GM21786 (cell line): Measurements from ENCODE around the gene FOXO1.
A peak's percentile ranks its signal among the peaks of the same experiment; 100 is the strongest.

ENCODE experiments used
- ATAC-seq: cut with Tn5 transposase; IDR thresholded peaks from one replicate; pipeline ENCODE4 v1.9.1; 2021; ENCODE audit not compliant: unreplicated experiment

Gene FOXO1

DNA sequence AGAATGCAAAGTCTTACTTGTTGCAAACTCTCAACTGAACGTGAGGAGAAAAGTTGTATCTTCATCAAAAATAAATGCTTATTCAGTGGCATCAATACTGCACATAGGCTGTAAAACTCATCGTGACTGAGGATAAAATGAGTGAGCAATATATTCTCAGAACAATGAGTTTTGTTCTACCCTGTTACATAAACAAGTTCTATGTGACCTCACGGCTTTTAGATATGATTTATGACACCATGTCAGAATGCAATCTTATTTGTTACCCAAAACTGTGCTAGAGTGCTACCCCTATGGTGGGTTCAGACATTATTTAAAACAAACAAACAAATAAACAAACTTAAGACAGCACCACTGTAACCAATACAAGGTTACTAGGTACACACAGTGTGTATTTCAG, 55.4 kb downstream of the FOXO1 start:
- ATAC-seq, result no peak

DNA sequence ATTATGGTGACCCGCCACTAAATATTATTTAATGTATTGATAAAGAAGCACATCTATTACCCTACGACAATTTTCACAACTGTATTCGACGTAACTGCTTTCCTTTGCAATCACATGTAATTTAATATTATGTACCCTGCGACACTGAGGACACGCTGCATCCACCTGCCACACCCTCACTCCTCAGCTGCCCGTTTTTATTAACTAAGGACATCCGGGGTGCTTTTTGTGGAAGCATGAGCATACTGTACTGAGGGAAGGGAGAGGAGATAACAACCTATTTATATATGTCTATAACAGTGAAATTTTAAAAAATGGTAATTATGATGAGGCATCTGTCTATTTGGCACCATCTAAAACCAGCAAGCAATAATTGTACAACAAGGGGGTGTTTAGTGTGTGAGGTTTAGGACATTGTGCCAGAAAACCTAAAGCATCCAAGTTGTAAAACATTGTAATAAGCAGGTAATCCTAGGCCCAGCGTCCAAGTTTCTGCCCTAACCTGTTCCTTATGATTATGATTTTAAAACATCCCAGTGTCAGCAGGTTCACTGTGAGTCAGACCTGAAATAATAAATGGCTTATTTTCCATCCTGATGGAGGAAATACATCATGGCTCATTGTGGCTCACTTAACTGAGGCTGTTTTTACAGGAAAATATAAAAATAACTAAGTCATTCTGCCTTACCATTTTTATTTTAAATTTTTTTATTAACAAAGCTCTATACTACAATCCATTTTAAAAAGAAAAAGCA, 56.3 kb downstream of the FOXO1 start:
- no peak for ATAC-seq

DNA sequence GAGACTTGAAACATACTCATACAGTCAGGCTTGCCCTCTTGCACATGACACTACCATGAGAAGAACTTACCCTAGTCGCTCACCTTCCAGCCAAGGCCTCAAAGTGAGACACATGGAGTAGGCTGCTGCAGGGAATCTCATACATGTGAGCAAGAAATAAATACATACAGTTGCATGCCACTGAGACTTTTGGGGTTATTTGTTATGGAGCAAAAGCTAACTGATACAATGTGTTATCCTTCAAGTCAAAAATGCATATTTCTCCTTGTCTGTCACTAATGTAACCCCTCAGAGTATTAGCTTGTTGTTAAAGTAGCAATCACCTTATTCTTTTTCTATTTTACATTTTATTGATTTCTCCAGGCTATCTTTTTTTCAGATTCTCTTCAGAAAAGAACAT, 58.1 kb downstream of the FOXO1 start:
- no peak for ATAC-seq

DNA sequence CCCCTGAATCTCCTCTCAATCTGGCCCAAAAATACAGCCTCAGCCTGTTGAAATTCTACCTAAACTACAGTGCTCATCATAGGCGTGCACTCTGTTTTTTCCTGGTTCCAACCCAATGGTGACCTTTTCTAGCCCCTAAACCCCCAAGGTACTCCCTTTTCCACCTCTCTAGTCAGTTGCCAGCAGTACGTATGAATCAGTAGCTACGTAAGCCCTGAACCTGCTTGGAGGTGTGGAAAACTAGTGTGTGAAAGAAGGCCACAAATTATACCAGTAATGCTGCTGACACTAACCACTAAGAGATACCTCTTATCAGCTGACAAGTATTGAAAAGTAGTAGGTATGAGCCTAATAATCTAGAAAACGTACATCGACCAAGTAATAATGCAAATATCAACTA, 60.9 kb downstream of the FOXO1 start:
- ATAC-seq, result no peak

DNA sequence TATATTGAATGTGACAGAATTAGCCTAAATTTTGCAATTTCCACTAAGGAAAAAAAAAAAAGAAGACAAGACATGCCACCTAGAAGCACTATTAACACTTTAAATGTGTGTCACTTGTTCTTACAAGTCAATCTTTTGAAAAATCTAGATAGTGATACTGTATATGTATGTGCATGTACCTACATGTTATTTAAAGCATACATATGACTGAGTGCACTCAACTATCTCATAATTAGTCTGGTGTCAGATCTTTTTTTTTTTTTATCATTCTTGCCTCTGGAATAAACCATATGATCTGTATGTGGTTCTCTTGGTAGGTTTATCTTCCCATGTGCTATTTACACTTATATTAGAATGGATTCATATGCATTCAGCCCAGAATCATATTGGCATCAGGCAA, 62.3 kb downstream of the FOXO1 start:
- ATAC-seq, result no peak

DNA sequence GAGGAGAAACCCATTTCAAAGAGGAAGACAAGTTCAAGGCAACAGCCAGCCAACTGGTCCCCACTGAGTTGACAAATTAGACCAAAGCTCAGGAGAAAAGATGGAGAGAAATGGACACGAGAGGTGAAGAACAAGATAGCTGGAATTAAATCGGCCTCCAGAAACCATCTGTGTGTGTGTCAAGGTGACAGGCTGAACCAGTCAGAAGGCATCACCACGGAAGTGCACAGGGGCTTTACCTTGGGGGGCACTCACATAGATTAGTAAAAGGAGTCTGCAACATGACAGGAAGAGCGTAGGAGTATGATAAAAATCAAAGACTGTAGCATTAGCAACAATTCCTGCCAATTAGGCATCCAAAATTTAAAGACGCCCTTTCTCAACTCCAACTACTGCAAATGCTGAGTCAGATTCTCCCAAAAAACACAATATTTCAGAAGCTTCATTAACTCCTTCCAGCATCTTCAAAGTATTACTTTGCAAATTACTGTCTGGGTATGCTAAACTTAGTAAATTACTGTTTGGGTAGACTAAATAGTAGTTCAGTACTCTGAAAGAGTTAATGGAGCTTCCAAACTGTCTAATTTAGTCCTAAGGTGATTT, 66.2 kb downstream of the FOXO1 start:
- ATAC-seq, result no peak

DNA sequence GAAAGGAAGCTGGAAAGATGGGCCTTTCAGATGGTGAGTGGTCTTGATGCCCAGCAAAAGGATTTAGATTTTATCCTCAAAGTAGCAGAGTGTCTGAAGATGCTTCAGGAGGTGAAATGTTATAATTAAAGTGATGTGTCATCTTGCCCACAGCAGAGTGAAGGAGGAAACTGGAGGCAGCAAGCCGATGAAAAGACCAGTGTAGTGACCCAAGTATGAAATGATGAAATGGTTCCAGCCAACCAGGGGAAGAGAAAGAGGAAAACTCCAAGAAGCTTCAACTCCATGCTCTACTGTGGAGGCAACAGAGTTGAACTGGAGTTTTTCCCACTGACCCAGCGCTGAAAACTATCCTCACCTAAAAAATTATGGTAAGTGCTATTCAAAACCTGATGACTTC, 66.7 kb downstream of the FOXO1 start:
- ATAC-seq, result no peak

DNA sequence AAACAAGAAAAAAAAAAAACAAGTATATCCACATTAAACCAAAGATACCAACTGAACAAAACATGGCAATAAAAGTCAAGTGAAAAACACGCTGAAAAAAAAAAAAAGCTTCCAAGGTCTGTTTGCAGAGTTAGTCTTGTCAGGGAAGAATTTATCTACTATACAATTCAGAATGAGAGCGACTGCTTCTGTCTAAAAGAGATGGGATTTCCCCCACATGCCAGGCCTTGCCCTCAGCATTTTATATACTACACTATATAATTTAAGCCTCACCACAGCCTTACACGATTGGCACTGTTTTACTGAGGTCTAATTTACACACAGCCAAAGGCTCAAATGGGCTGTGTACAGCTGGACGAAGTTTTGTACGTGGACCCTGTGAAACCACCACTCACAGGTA, 67.3 kb downstream of the FOXO1 start:
- ATAC-seq, result no peak

DNA sequence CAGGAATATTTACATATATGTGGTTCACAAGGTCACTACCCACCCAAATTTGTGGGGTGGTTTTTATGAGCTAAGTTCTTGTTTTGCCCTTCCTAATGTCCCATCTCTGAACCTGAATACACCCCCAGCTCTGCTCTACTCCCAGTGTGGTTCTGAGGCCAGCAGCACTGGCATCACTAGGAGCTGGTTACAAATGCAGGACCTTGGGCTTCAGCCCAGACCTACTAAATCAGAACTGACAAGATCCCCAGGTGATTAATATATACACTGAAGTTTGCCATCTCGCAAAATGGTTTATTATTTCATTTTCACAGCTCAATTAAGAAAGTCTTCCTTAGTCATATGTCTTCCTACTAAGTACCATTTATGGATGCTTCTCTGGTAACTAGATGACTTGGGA, 67.9 kb downstream of the FOXO1 start:
- no peak for ATAC-seq

DNA sequence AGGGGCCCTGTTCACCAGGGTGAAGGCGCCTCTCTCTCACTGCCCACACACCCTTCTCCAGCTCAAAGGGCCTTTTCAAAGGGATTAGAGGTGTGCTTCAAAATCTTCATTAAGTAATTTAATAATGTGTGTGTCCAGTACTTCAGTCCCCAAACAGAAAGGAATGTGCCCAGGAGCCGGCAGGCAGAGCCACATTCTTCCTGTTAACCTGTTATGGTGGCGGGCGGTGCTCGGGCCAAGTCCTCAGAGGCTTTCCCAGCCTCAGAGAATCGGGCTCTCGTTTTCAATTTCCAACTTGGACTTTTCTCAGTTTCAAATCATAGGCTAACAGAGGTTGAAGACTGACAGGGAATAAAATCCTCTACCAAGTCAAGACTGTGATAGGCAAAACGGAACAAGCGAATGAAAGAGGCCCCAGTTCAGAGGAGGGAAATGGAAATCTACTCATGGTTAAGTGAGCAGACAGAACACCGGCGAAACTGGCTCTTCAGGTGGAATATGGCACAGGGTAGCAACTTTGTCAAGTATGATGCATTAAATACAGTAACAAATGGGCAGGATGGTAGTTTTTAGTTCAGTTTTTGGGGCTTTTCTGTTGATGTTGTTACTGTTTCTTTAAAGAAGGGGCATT, 68.6 kb downstream of the FOXO1 start:
- ATAC-seq, result no peak

DNA sequence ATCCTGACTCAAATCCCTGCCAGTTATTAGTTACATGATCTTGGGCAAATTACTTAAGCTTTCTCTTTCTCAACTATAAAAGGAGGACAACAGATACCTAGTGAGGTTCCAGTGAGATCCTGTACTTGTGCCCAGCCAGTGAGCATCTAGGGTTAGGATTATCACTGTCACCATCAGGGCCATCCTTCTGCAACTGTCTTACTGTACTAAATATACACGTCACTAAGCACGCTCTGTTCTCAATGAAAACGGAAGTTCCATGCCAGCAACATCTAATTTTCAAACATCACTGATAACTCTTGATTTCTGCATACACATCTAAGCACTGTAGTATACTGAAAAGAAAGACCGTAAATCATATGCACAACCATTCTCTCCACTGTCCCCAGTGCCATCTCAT, 70.0 kb downstream of the FOXO1 start:
- no peak for ATAC-seq

DNA sequence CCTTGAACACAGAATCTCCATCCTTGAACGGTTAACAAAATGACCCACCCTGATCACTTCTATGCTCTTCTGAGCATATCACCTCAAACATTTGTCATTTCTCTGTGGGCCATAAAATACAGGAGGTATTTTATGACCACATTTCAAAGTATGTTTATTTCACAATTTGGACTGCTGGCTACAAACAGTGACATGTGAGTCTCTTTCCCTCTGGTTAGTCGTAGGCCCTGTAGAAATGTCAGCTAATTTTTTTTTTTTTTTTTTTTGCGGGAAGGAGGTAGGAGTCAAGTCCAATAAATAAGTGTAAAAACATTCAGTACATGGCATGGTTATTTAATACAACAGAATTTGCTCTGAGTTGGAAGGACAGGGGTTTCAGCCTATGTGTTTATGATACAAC, 70.7 kb downstream of the FOXO1 start:
- no peak for ATAC-seq

DNA sequence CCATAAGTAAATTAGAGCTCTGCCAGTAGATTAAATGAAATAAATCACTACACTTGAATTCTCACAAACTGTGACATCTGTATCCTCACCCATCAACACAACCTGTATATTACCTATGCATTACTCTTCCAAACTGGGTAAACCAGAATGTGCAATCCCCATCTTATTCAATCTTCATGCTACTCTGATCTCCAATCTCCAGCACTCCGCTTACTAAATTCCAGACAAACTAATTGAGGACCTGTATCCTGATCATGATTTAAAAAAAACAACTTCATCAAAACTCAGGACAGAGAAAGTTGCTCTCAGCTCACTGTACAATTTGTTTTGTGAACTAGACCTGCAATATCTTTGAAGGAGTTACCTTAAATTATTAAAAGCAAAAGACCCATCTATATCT, 74.4 kb downstream of the FOXO1 start:
- ATAC-seq, result no peak

DNA sequence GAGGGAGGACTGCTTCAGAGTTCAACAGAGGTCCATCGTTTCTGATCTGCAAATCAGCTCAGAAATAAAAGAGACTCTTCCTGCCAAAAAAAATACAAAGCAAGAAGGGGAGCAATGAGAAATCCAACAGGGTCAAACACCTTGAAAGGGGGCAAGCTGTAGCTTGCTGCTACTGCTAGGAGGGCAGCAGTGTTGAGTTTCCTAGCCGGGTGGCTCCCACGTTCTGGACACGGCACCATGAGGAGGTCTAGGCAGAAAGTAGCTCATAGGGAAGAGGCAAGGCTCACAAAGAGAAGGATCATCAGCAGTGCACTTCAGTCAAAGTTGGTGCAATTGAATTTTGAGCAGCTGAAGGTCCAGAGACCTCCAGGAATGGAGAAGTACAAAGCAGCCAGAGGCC, 75.3 kb downstream of the FOXO1 start:
- no peak for ATAC-seq

DNA sequence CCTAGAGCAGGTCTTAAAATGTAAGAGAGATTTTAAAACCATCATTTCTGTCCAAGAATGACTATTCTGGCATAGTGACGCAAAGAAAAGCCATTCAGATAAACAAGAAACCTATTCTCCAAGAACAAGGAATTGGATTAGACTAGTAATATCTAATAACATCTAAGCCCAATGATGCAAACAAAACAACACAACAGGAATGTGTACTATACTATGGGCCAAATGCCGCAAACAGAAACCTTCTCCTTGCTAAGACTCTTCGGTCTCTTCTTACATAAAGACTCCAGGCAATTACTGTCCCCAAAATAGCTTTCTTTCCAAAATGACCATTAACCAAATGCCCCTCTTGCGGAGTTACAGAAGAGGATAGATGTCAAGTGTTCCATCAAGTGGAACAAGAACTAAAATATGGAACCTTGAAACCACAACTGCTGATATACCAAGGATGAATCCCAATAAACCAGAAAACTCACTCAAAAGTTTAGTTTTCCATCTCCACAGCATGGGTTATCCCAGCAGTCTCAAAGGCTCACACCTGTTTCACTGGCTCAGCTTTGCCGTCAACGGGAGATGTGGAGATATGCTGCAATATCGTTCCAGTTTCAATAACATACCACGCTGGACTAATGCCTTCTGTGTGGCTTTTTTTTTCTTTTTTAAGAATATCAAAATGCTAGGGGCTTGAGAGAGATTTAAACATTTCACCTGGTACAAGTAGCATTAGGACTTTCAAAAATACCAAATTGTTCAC, 76.2 kb downstream of the FOXO1 start:
- ATAC-seq, result no peak

DNA sequence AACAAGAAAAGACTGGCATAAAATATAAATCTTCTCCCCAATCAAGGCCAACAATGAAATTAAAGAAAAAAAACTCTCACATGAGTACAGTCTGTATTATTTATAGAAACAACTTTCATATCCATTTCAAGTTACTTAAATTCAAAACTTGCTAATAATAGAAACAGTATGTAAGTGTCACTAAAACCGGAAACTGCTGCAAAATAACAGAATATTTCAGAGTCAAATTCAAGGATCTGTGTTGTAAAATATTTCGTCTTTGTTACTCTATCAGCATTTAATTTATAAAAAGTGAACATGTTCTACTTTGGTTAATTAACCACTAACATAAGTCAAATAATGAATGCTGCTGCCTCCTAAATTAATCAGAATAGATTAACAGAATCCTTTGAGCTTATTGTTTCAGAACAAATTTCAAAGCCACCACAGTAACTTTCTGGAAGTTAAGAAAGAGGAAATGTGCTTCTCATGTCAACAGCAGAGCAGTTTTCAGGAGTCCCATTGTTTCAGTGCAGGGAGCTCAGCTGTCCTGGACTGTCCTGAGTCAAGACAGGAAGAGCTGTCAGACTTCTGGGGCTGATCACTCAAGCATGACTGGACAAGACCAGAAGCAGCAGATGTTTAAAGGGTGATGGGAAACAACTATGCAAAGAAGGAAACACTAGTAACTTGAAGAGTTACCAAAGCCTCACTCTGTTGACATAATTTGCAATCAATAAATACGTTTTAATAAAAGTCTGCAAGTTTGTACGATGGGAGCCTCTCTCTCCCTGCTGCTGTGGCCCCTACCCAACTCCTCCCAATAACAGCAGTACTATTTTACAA, 76.9 kb downstream of the FOXO1 start:
- ATAC-seq, result peak; percentile 89

DNA sequence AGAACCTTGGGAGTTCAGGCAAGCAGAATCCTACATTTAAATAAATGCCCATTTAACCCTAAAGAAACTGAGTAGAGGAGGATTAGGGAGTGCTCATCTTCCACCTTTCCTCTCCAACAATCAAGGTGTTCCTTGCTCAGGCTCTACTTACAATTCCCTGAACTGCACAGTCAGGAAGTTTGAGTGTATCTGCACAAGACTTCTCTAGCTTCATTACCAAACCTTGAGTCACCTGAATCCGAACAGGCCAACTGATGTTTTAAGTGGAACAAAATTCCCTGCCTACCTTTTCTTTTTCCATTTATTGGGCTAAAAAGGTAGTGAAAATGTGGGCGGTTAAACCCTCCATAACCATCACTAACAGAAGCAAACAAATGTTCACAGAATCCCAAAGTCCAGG, 78.3 kb downstream of the FOXO1 start:
- no peak for ATAC-seq

DNA sequence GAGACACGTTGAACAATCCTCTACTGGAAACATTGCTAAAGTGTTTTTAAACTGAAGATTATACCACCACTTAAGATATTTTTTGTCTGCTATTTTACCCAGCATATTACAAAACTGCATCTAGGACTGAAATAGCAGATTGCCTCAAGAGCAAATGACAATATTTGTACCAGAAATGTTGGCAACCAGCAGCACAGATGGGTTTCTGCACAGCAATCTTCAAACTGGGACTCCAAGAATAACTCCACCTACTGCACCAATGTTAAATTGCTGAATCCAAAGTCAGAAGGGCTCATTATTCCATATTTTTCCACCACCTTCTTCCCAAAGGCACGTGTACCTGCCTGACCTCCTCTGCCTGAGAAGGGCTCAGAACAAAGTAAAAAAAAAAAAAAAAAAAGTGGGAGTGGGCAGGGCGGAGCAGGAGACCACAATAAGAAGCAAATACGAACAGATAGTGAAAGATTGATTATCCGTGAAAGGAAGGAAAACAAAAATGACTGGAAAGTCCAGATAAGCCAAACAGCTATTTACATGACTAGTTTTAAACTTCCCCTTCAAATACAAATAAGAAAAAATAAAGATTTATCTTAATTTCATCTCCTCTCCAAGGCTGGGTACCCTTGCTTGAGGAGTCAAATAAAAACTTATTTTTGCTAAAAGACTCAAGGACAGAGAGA, 79.4 kb downstream of the FOXO1 start:
- ATAC-seq, result no peak

DNA sequence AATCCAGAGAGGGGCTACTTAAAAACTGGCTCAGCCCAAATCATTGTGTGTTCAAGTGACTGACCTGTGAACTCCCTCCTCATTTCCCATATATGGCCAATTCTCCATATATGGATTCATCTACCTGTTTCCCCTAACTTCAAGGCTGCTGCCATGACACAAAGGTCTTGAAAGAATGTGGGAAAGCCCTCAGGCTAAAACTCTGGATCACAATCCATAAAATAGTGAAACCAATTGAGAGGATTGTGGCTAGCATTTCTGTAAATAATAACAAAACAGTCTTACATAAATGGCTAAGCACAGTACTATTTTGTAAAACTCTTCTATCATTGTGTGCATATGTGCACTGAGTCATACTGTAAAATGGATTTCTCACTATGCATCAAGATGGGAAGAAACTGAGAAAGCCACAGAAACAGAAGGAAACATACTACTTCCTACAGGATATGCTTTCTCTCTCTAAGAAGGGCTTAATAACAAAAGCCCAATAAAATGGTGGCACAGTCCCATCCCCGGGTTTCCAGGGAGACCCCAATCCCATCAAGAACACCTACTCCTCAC, 80.5 kb downstream of the FOXO1 start:
- ATAC-seq, result no peak

DNA sequence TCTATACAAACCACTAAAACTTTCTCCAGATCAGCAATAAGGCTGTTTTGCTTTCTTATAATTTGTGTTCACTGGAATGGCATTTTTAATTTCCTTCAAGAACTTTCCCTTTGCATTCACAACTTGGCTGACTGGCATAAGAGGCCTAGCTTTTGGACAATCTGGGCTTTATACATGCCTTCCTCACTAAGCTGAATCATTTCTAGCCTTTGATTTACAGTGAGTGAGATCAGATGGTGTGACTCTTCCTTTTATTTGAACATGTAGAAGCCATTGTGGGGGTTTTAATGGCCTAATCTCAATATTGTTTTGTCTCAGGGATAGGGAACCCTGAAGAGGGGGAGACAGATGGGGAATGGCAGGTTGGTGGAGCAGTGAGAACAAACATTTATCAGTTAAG, 82.7 kb downstream of the FOXO1 start:
- no peak for ATAC-seq
